SJCRH30 (cell line): Measurements from ENCODE around the gene HDAC1. TPM values are rescaled to one million over a fixed set of nuclear protein-coding genes. Genes with fewer than 3 reads are reported as not detected.

Experiments used
- DNase-seq, 2 experiments: peaks; one replicate each; pipeline ENCODE4 v3.0.0-alpha.2; 2015 to 2020
- H3K27ac ChIP-seq: fragments of 250-450 bp; sonication (Bioruptor Pico); 2 replicates; pipeline ENCODE4 v1.5.1; 2020; ENCODE audit warnings: mild to moderate bottlenecking, moderate library complexity
- H3K27me3 ChIP-seq: fragments of 250-450 bp; sonication (Bioruptor Pico); 2 replicates; pipeline ENCODE4 v1.5.1; 2020; ENCODE audit warnings: mild to moderate bottlenecking, moderate library complexity
- H3K36me3 ChIP-seq: fragments of 250-450 bp; sonication (Bioruptor Pico); 2 replicates; pipeline ENCODE4 v1.5.1; 2020; ENCODE audit warnings: mild to moderate bottlenecking, moderate library complexity
- H3K4me1 ChIP-seq: fragments of 250-450 bp; sonication (Bioruptor Pico); 2 replicates; pipeline ENCODE4 v1.5.1; 2020; ENCODE audit warnings: mild to moderate bottlenecking, moderate library complexity
- H3K4me3 ChIP-seq: fragments of 250-450 bp; sonication (Bioruptor Pico); 2 replicates; pipeline ENCODE4 v1.5.1; 2020; ENCODE audit warnings: mild to moderate bottlenecking, moderate library complexity
- H3K9me3 ChIP-seq: fragments of 250-450 bp; sonication (Bioruptor Pico); replicated peaks from 2 replicates; pipeline ENCODE4 v1.5.1; 2020; ENCODE audit warnings: mild to moderate bottlenecking, moderate library complexity
- total RNA-seq: library from RNA; depleted of rRNA; stranded (reverse); fragments of >200 nt; shearing (Covaris generic); gene quantifications from 2 replicates; pipeline ENCODE4 v1.2.3, GENCODE V29; 2014; rRNA removed

Gene HDAC1
- total RNA-seq, 1 experiment from 2014 or later: 160 TPM

DNA sequence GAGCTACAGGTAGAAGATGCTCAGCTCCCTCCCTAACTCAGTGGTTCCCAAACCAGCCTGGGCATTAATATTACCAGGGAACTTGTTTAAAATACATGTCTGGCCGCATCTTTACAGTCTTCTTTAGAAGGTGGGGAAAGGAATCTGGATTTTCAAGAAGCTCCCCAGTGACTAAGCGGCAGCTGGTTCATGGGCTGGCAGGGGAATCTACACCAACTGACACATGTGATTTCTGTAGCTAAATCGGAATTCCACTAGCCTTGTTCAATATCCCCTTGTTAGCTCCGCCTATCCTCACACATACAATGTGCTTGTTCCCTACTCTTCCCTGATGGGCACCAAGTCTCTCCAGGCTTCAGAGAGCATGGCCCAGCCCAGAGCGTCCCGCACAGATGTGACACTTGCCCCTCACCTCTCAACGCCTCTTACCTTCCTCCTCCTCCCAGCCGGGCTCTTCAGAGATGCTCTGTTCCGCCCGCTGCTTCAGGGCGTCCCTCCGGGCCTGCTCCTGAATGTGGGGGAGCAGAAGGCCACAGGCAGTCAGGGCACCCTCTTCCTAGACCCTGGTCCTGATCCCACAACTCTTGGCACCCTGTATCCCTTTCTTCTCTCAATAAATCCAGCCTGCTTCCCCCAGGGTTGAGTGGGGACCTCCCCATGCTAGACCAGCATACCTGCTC, 85.8 kb downstream of the HDAC1 start:
- Histone ChIP-seq H3K4me1 (no peaks in the 10 kb centered on the region), H3K36me3 (peaks cover 46% of the 10 kb centered on the region), H3K27me3 (no peaks in the 10 kb centered on the region), H3K27ac (no peak overlapping the region), H3K4me3 (no peak overlapping the region), H3K9me3 (no peaks in the 10 kb centered on the region)
- no peak for DNase-seq

- Histone ChIP-seq H3K36me3 (peaks cover 51% of the 10 kb centered on the region), H3K27me3 (no peaks in the 10 kb centered on the region), H3K4me1 (no peaks in the 10 kb centered on the region)
Observed at GRCh38 chr1:32380057-32380456, 88.2 kb downstream of the HDAC1 start.

More at GRCh38 chr1:32380057-32380456, 88.2 kb downstream of the HDAC1 start:
- no peak for DNase-seq
- no peak overlapping the region for H3K27ac ChIP-seq
- no peak overlapping the region for H3K4me3 ChIP-seq
- no peaks in the 10 kb centered on the region for H3K9me3 ChIP-seq

Other genes starting within 250 kb of the HDAC1 start
- 11.1 and 11.6 TPM in 2 replicates for gene TMEM39B, start 219.1 kb upstream of the HDAC1 start, total RNA-seq
- gene KPNA6, start 184.0 kb upstream of the HDAC1 start, total RNA-seq: 55.1 and 56.4 TPM in 2 replicates
- gene TXLNA, start 112.4 kb upstream of the HDAC1 start, total RNA-seq: 82.6 and 83.5 TPM in 2 replicates
- 8.8 and 11.3 TPM in 2 replicates for gene CCDC28B, start 91.5 kb upstream of the HDAC1 start, total RNA-seq
- 5.6 and 6.1 TPM in 2 replicates for gene IQCC, start 86.4 kb upstream of the HDAC1 start, total RNA-seq
- gene DCDC2B, start 83.0 kb upstream of the HDAC1 start, total RNA-seq: not detected in 2 replicates
- 8.7 and 9.9 TPM in 2 replicates for gene TMEM234, start 69.7 kb upstream of the HDAC1 start, total RNA-seq
- gene EIF3I, start 69.7 kb upstream of the HDAC1 start, total RNA-seq: 290 and 295 TPM in 2 replicates
- not detected in 2 replicates for gene FAM167B, start 44.9 kb upstream of the HDAC1 start, total RNA-seq
- 0.43 TPM in 1 of 2 replicates, not detected in the other for gene LCK, start 40.8 kb upstream of the HDAC1 start, total RNA-seq
- gene MARCKSL1, start 44.1 kb downstream of the HDAC1 start, total RNA-seq: 207 and 208 TPM in 2 replicates
- gene FAM229A, start 70.4 kb downstream of the HDAC1 start, total RNA-seq: 2.1 and 4.2 TPM in 2 replicates
- gene TSSK3, start 70.5 kb downstream of the HDAC1 start, total RNA-seq: 1.0 and 1.2 TPM in 2 replicates
- gene BSDC1, start 102.4 kb downstream of the HDAC1 start, total RNA-seq: 49.4 and 54.5 TPM in 2 replicates
- not detected in 2 replicates for gene ZBTB8B, start 173.0 kb downstream of the HDAC1 start, total RNA-seq
- 8.9 and 9.2 TPM in 2 replicates for gene ZBTB8A, start 247.3 kb downstream of the HDAC1 start, total RNA-seq